Neural crest cell (in vitro differentiated cells): ENCODE results near the gene MB21D2. TPM values are rescaled to one million over a fixed set of nuclear protein-coding genes. Genes with fewer than 3 reads are reported as not detected.

Experiments
- DNase-seq: peaks from one replicate; pipeline ENCODE4 v3.0.0; 2021; ENCODE audit warnings: low read depth, mixed read lengths, low spot score
- H3K27ac Mint-ChIP-seq: one replicate; pipeline ENCODE4 v1.8.0; 2021; ENCODE audit warnings: mild to moderate bottlenecking, mixed read lengths; ENCODE audit not compliant: unreplicated experiment
- H3K27me3 Mint-ChIP-seq: 2 replicates; pipeline ENCODE4 v1.8.0; 2021; ENCODE audit warnings: low read depth, mild to moderate bottlenecking, mixed read lengths
- H3K36me3 Mint-ChIP-seq: 2 replicates; pipeline ENCODE4 v1.8.0; 2021; ENCODE audit warnings: low read depth, mild to moderate bottlenecking, mixed read lengths
- H3K4me1 Mint-ChIP-seq: 2 replicates; pipeline ENCODE4 v1.8.0; 2021; ENCODE audit warnings: mixed read lengths
- H3K4me3 Mint-ChIP-seq: one replicate; pipeline ENCODE4 v1.8.0; 2021; ENCODE audit warnings: mild to moderate bottlenecking, mixed read lengths
- H3K9me3 Mint-ChIP-seq: 2 replicates; pipeline ENCODE4 v1.8.0; 2021; ENCODE audit warnings: mixed read lengths
- total RNA-seq: library from RNA; stranded (reverse); gene quantifications from 2 replicates; pipeline ENCODE4 v1.2.1, GENCODE V29; 2021
- TF ChIP-seq, protein P1 (sequence below): fragments of 200-600 bp; sonication (generic); conservative IDR thresholded peaks from 2 replicates; pipeline ENCODE4 v1.5.0; 2021; ENCODE audit warnings: antibody characterized with exemption, mild to moderate bottlenecking

MB21D2 gene
- total RNA-seq, 1 donor from 2014 or later = 5.5 TPM

DNA sequence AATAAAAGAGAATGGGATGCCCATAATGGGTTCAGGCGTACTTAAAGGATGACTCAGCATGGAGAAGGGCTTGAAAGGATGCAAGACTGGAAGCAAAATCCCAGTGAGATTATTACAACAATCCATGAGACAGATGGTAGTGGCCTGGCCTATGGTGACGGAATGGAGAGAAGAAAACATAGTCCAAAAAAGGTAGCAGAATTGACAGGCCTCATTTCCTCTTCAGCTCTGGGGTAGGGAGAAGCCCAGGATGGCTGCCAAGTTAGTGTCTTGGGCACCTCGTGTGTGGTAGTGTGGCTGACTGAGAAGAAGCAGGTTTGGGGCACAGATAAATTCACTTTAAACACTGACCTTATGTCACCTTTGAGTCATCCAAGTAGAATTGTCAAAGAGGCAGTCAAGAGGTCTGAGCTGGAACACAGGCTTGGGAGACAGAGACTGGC lies 18.1 kb downstream of the MB21D2 start:
- Mint-ChIP-seq H3K36me3 (peaks cover 4% of the 10 kb centered on the region), H3K4me3 (no peak overlapping the region), H3K27ac (no peak overlapping the region), H3K4me1 (peaks cover 5% of the 10 kb centered on the region), H3K27me3 (no peaks in the 10 kb centered on the region), H3K9me3 (no peaks in the 10 kb centered on the region)
- no peak for DNase-seq
- TF ChIP-seq, protein P1, sequence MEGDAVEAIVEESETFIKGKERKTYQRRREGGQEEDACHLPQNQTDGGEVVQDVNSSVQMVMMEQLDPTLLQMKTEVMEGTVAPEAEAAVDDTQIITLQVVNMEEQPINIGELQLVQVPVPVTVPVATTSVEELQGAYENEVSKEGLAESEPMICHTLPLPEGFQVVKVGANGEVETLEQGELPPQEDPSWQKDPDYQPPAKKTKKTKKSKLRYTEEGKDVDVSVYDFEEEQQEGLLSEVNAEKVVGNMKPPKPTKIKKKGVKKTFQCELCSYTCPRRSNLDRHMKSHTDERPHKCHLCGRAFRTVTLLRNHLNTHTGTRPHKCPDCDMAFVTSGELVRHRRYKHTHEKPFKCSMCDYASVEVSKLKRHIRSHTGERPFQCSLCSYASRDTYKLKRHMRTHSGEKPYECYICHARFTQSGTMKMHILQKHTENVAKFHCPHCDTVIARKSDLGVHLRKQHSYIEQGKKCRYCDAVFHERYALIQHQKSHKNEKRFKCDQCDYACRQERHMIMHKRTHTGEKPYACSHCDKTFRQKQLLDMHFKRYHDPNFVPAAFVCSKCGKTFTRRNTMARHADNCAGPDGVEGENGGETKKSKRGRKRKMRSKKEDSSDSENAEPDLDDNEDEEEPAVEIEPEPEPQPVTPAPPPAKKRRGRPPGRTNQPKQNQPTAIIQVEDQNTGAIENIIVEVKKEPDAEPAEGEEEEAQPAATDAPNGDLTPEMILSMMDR = no peak

DNA sequence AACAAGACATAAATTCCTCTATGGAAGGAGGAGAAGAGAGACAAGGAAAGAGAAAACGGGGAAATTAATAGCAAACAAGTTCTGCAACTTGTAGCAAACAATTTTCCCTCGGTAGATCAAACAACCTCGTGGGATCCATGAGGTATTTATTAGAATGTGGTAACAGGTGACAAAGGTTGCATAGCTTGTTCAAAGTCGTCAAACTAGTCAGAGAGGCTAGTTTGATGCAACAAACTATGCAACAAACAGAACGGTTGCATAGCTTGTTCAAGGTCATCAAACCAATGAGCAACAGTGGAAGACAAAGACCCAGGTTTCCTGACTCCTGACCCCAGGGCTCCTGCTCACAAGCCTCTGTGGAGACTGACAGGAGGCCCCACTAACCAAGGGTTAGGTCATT lies 20.7 kb downstream of the MB21D2 start:
- H3K4me1 Mint-ChIP-seq = peaks cover 12% of the 10 kb centered on the region
- no peak overlapping the region for H3K4me3 Mint-ChIP-seq
- H3K27ac Mint-ChIP-seq = no peak overlapping the region
- no peaks in the 10 kb centered on the region for H3K27me3 Mint-ChIP-seq
- peaks cover 4% of the 10 kb centered on the region for H3K36me3 Mint-ChIP-seq
- TF ChIP-seq, protein P1 = no peak
- H3K9me3 Mint-ChIP-seq = no peaks in the 10 kb centered on the region
- no peak for DNase-seq

DNA sequence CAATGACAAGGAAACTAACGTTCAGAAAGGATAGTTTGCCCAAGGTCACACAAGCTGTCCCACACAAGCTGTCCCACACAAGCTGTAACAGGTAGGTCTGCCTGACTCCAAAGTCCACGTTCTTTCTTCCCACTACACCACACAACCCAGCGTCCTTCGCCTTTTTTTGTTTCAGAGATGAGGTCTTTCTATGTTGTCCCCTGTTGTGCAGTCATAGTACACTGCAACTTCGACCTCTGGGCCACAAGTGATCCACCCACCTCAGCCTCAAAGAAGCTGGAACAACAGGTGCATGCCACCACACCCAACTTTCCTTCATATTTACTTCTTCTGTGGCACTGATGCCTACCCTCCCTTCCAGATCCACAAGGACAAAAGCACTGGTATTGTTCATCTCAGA lies 21.4 kb downstream of the MB21D2 start:
- TF ChIP-seq, protein P1 = no peak
- no peak for DNase-seq
- peaks cover 12% of the 10 kb centered on the region for H3K4me1 Mint-ChIP-seq
- H3K27ac Mint-ChIP-seq = no peak overlapping the region
- no peaks in the 10 kb centered on the region for H3K27me3 Mint-ChIP-seq
- no peak overlapping the region for H3K4me3 Mint-ChIP-seq
- peaks cover 4% of the 10 kb centered on the region for H3K36me3 Mint-ChIP-seq
- no peaks in the 10 kb centered on the region for H3K9me3 Mint-ChIP-seq

DNA sequence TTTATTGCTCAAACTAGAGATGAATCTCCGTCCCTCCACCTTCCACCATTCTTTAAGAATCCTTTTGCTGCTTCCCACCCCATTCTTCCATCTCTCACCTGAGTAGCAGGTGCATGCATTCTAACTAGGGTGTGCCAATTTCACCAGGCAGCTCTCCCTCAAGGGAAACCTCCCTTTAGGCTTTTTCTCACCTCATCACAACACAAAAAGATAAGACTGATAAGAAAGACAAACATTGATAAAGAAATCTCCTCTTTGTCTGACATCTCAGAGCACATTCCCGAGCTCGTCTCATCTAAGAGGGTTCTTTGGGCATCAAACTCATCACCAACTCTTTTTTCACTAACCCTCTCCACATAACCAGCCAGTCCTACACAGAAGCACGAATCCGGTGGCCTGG lies 23.0 kb downstream of the MB21D2 start:
- H3K4me3 Mint-ChIP-seq = no peak overlapping the region
- H3K9me3 Mint-ChIP-seq = no peaks in the 10 kb centered on the region
- peaks cover 3% of the 10 kb centered on the region for H3K36me3 Mint-ChIP-seq
- peaks cover 12% of the 10 kb centered on the region for H3K4me1 Mint-ChIP-seq
- DNase-seq = no peak
- TF ChIP-seq, protein P1 = no peak
- H3K27me3 Mint-ChIP-seq = no peaks in the 10 kb centered on the region
- H3K27ac Mint-ChIP-seq = no peak overlapping the region

DNA sequence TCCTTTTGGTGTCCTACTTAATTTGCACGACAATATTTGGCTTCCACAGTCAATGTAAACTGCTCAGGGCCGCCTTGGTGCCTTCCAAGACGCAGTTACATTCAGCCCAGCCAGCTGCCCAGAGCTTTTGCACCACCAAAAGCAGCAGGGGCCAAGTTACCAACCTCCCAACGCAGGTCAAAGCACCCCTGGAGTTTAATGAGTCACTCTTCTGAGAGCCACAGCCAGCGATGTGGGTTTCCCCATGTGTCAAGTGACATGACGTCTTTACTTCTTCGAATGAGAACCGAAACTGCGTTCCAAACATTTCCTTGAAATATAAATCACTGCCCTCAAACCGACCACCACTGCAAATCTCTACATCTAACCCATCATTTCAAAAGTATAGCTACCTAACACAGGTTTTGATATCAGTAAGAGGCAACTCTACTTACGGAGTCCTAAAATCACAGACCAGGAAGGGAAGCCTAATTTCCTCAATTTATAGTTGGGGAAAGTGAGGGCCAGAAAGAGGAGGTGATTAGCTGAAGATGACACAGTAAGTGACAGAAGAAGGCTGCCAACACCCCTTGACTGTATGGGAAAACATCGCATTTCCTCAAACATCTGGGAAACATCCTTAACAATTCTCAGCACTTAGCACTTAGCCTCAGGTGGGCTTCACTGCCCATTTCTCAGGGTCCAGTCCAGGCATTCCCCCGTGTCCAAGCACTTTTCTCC lies 24.5 kb downstream of the MB21D2 start:
- no peaks in the 10 kb centered on the region for H3K36me3 Mint-ChIP-seq
- no peak for DNase-seq
- H3K4me3 Mint-ChIP-seq = no peak overlapping the region
- no peaks in the 10 kb centered on the region for H3K9me3 Mint-ChIP-seq
- TF ChIP-seq, protein P1 = no peak
- H3K4me1 Mint-ChIP-seq = peaks cover 18% of the 10 kb centered on the region
- no peaks in the 10 kb centered on the region for H3K27me3 Mint-ChIP-seq
- H3K27ac Mint-ChIP-seq = no peak overlapping the region
